ENCODE results near the gene SUPT3H. TPM values are rescaled to one million over a fixed set of nuclear protein-coding genes. Genes with fewer than 3 reads are reported as not detected.
"Not testable (repeated sequence)": the region's sequence is repeated elsewhere in the genome, so short reads cannot be mapped to it uniquely, and the experiment has no call there.

Gene SUPT3H
- polyA plus RNA-seq, 1 experiment = 8.7 TPM

- H3K4me3 ChIP-seq (ENCODE audit: low read depth, low read length) = no peak overlapping the region
- CTCF ChIA-PET = no interaction called here
- no peak overlapping the region for H3K27ac ChIP-seq (ENCODE audit: low read depth, low read length)
- POLR2A ChIA-PET = no interaction called here
- no peaks in the 10 kb centered on the region for H3K9me3 ChIP-seq (ENCODE audit: control insufficient read depth, insufficient read depth, low read length)
- no peak for DNase-seq (ENCODE audit: low read depth, low spot score)
- TF ChIP-seq CTCF (IDR thresholded peaks at IDR 0.05; ENCODE audit: low read depth, low read length) = no peak
- H3K27me3 ChIP-seq (ENCODE audit: control insufficient read depth, insufficient read depth, low read length) = no peaks in the 10 kb centered on the region
Measured at GRCh38 chr6:44868335-44868668, 509.4 kb downstream of the SUPT3H start.

- H3K27ac ChIP-seq (ENCODE audit: low read depth, low read length) = no peak overlapping the region
- POLR2A ChIA-PET = no interaction called here
- TF ChIP-seq CTCF (IDR thresholded peaks at IDR 0.05; ENCODE audit: low read depth, low read length) = no peak
- H3K27me3 ChIP-seq (ENCODE audit: control insufficient read depth, insufficient read depth, low read length) = no peaks in the 10 kb centered on the region
- no peak for DNase-seq (ENCODE audit: low read depth, low spot score)
- H3K9me3 ChIP-seq (ENCODE audit: control insufficient read depth, insufficient read depth, low read length) = no peaks in the 10 kb centered on the region
- no peak overlapping the region for H3K4me3 ChIP-seq (ENCODE audit: low read depth, low read length)
- CTCF ChIA-PET = no interaction called here
Measured at GRCh38 chr6:44867571-44868334, 510.0 kb downstream of the SUPT3H start.

GRCh38 chr6:44865184-44865583 is 512.5 kb downstream of the SUPT3H start:
- POLR2A ChIA-PET, CTCF ChIA-PET: not testable (repeated sequence)

DNA sequence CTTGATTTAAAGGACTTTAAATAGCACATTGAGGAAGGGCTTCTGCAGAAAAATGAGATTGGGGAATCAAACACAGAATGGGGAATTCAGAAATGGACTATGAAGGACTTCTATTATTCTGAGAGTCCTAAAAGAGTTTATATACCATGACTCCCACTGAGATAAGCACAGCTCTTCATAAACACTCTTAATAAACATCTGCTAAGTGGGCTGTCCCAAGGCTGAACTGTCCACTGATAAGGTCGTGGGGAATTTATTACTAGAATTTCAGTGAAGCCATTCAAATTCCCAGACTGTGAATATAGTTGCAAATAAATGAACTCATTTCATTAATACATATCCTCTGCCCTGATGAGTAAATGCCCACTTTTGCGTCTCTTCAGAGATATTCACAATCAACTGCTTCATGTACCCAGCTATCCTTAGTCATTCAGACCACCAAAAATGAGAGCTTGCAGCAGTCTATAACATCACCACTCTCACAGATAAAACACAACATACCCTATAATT is 517.8 kb downstream of the SUPT3H start:
- Histone ChIP-seq H3K9me3 (ENCODE audit: control insufficient read depth, insufficient read depth, low read length) (no peaks in the 10 kb centered on the region), H3K4me3 (ENCODE audit: low read depth, low read length) (no peak overlapping the region), H3K27ac (ENCODE audit: low read depth, low read length) (no peak overlapping the region), H3K27me3 (ENCODE audit: control insufficient read depth, insufficient read depth, low read length) (no peaks in the 10 kb centered on the region)
- ChIA-PET CTCF (no interaction called here), POLR2A (no interaction called here)
- no peak for TF ChIP-seq CTCF (IDR thresholded peaks at IDR 0.05; ENCODE audit: low read depth, low read length)
- no peak for DNase-seq (ENCODE audit: low read depth, low spot score)

More at GRCh38 chr6:44865184-44865583, 512.5 kb downstream of the SUPT3H start:
- H3K27ac ChIP-seq (ENCODE audit: low read depth, low read length); H3K4me3 ChIP-seq (ENCODE audit: low read depth, low read length); DNase-seq (ENCODE audit: low read depth, low spot score); H3K9me3 ChIP-seq (ENCODE audit: control insufficient read depth, insufficient read depth, low read length); H3K27me3 ChIP-seq (ENCODE audit: control insufficient read depth, insufficient read depth, low read length): not testable (repeated sequence)

GRCh38 chr6:44858998-44859397 is 518.7 kb downstream of the SUPT3H start:
- H3K9me3 ChIP-seq (ENCODE audit: control insufficient read depth, insufficient read depth, low read length) = no peaks in the 10 kb centered on the region
- CTCF ChIA-PET = no interaction called here
- no peak overlapping the region for H3K27ac ChIP-seq (ENCODE audit: low read depth, low read length)
- no peaks in the 10 kb centered on the region for H3K27me3 ChIP-seq (ENCODE audit: control insufficient read depth, insufficient read depth, low read length)
- no peak for DNase-seq (ENCODE audit: low read depth, low spot score)
- no peak for TF ChIP-seq CTCF (IDR thresholded peaks at IDR 0.05; ENCODE audit: low read depth, low read length)
- POLR2A ChIA-PET = no interaction called here
- no peak overlapping the region for H3K4me3 ChIP-seq (ENCODE audit: low read depth, low read length)

All from AG04450 (cell line).